HepG2 (cell line): ENCODE results near the gene SPAG7. TPM values are rescaled to one million over a fixed set of nuclear protein-coding genes. Genes with fewer than 3 reads are reported as not detected.

ENCODE experiments used
- BCL3 ChIP-seq: sonication (generic); formaldehyde crosslinking; IDR thresholded peaks from 2 replicates; pipeline ENCODE4 v1.5.1; 2020; ENCODE audit warnings: mild to moderate bottlenecking, missing genetic modification reagents, moderate library complexity
- CCDC6 ChIP-seq: sonication (generic); formaldehyde crosslinking; IDR thresholded peaks from 2 replicates; pipeline ENCODE4 v1.8.1; 2022; ENCODE audit warnings: mild to moderate bottlenecking, missing genetic modification reagents, moderate library complexity
- GTF2F1 ChIP-seq: fragments of 150-350 bp; IDR thresholded peaks from 2 replicates; pipeline ENCODE4 v1.6.1; 2014; ENCODE audit warnings: low read length
- IKZF1 ChIP-seq: fragments of 450-650 bp; IDR thresholded peaks from 2 replicates; pipeline ENCODE4 v1.7.1; 2016
- MTF2 ChIP-seq: sonication (generic); formaldehyde crosslinking; IDR thresholded peaks from 2 replicates; pipeline ENCODE4 v1.5.0; 2020; ENCODE audit warnings: missing genetic modification reagents, borderline replicate concordance
- POLR2AphosphoS5 ChIP-seq: IDR thresholded peaks from 2 replicates; pipeline ENCODE4 v1.6.1; 2012; ENCODE audit warnings: low read depth, low read length
- RBM22 ChIP-seq: fragments of 200-400 bp; formaldehyde crosslinking; optimal IDR thresholded peaks from 2 replicates; pipeline ENCODE3; 2017; ENCODE audit warnings: mild to moderate bottlenecking, low read length, moderate library complexity
- REL ChIP-seq: sonication (generic); formaldehyde crosslinking; conservative IDR thresholded peaks from 2 replicates; pipeline ENCODE4 v1.8.0; 2022; ENCODE audit warnings: mild to moderate bottlenecking, missing genetic modification reagents, moderate library complexity
- SAP130 ChIP-seq: IDR thresholded peaks from 2 replicates; pipeline ENCODE4 v1.6.1; 2016; ENCODE audit warnings: low read depth
- SNAPC2 ChIP-seq: sonication (generic); formaldehyde crosslinking; IDR thresholded peaks from 2 replicates; pipeline ENCODE4 v1.8.1; 2022; ENCODE audit warnings: mild to moderate bottlenecking, missing genetic modification reagents
- SSRP1 ChIP-seq: IDR thresholded peaks from 2 replicates; pipeline ENCODE4 v1.6.1; 2016; ENCODE audit warnings: control low read depth
- ZMYM4 ChIP-seq: sonication (generic); formaldehyde crosslinking; IDR thresholded peaks from 2 replicates; pipeline ENCODE4 v1.8.1; 2023; ENCODE audit warnings: mild to moderate bottlenecking, missing genetic modification reagents
- ZNF205 ChIP-seq: IDR thresholded peaks from 2 replicates; pipeline ENCODE4 v1.6.1; 2018; ENCODE audit warnings: missing biosample characterization, missing genetic modification reagents
- ZNF44 ChIP-seq: sonication (generic); formaldehyde crosslinking; IDR thresholded peaks from 2 replicates; pipeline ENCODE4 v1.5.1; 2020; ENCODE audit warnings: mild to moderate bottlenecking, missing genetic modification reagents
- ZNF607 ChIP-seq: sonication (generic); formaldehyde crosslinking; IDR thresholded peaks from 2 replicates; pipeline ENCODE4 v1.5.1; 2020; ENCODE audit warnings: missing genetic modification reagents, mild to moderate bottlenecking, borderline replicate concordance
- ZNF615 ChIP-seq: sonication (generic); formaldehyde crosslinking; IDR thresholded peaks from 2 replicates; pipeline ENCODE4 v1.5.0; 2020; ENCODE audit warnings: mild to moderate bottlenecking, missing genetic modification reagents, borderline replicate concordance
- ZNF616 ChIP-seq: sonication (generic); formaldehyde crosslinking; IDR thresholded peaks from 2 replicates; pipeline ENCODE4 v1.5.0; 2020; ENCODE audit warnings: low read depth, mild to moderate bottlenecking, missing genetic modification reagents
- ZSCAN20 ChIP-seq: sonication (generic); formaldehyde crosslinking; IDR thresholded peaks from 2 replicates; pipeline ENCODE4 v1.4.0; 2020; ENCODE audit warnings: missing genetic modification reagents, mild to moderate bottlenecking, borderline replicate concordance
- polyA plus RNA-seq, 8 experiments: library from polyadenylated mRNA; depleted of rRNA in 3 of 8; stranded (reverse) in 7 of 8; unstranded in 1 of 8; fragments of >200 nt; fragmentation: Illumina TruSeq in 4 of 8; extraction: Trizol in 4 of 8; gene quantifications; 2 replicates each; pipeline versions ENCODE4 v1.2.1 to v1.2.3, GENCODE V29; 2011 to 2016; ENCODE audit warnings: low read depth in 4 of 8, missing spikeins in 1 of 8, mixed read lengths in 1 of 8; ENCODE audit not compliant: insufficient read depth in 1 of 8
- total RNA-seq, 5 experiments: library from RNA; depleted of rRNA; stranded (reverse); fragments of >200 nt; fragmentation: Illumina TruSeq; extraction: Trizol; gene quantifications; 2 replicates each; pipeline ENCODE4 v1.2.3, GENCODE V29; 2016; ENCODE audit warnings: low read depth in 1 of 5
- TF ChIP-seq, protein P1 (sequence below): sonication (generic); formaldehyde crosslinking; IDR thresholded peaks from 2 replicates; pipeline ENCODE4 v1.5.0; 2020; ENCODE audit warnings: mild to moderate bottlenecking, missing genetic modification reagents, borderline replicate concordance
- TF ChIP-seq, protein P2 (sequence below): sonication (generic); formaldehyde crosslinking; IDR thresholded peaks from 2 replicates; pipeline ENCODE4 v1.4.0; 2020; ENCODE audit warnings: missing genetic modification reagents
- TF ChIP-seq, protein P3 (sequence below): sonication (generic); formaldehyde crosslinking; IDR thresholded peaks from 2 replicates; pipeline ENCODE4 v1.5.0; 2020; ENCODE audit warnings: missing genetic modification reagents
- TF ChIP-seq, protein P4 (sequence below): sonication (generic); formaldehyde crosslinking; IDR thresholded peaks from 2 replicates; pipeline ENCODE4 v1.9.0; 2021; ENCODE audit warnings: missing genetic modification reagents, mild to moderate bottlenecking, borderline replicate concordance

The SPAG7 gene
- total and polyA plus RNA-seq, 2 of the 13 experiments (the other 11 are each of a cell fraction or from before 2014, with no cell fraction given): 51.0 to 59.0 TPM

DNA sequence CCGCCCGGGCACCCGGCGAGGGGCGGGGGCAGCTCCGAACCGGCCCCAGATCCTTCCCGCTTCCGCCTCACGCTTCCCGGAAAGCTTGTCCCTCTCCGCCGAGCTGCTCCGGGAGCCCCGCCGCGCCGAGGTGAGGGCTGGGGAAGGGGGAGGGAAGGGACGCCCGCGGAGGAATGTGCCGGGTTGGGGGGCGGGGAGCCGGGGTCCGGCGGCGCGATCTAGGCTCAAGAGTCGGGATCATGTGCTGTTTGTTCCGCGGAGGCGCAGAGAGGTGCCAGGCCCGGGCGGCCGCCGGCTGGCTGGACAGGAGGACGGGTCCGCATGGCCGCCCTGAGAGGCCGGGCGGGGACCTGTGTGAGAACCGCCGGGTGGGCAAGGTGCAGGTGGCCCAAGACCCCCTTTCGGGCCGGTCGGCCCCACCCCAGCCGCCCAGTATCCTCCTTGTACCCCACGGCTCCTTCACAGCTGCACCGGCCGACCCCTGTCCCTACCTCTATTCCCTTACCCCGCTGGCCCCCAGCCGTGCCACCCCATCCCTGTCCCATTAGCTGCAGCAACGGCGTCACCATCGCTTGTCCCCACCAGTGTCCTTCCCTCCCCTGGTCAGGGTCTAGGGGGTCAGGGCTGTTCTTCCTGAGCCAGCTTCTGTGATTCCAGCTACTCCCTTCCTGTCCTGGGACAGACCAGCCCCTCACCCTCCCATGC, 30.6 kb upstream of the SPAG7 start (continued):
- TF ChIP-seq, protein P1, sequence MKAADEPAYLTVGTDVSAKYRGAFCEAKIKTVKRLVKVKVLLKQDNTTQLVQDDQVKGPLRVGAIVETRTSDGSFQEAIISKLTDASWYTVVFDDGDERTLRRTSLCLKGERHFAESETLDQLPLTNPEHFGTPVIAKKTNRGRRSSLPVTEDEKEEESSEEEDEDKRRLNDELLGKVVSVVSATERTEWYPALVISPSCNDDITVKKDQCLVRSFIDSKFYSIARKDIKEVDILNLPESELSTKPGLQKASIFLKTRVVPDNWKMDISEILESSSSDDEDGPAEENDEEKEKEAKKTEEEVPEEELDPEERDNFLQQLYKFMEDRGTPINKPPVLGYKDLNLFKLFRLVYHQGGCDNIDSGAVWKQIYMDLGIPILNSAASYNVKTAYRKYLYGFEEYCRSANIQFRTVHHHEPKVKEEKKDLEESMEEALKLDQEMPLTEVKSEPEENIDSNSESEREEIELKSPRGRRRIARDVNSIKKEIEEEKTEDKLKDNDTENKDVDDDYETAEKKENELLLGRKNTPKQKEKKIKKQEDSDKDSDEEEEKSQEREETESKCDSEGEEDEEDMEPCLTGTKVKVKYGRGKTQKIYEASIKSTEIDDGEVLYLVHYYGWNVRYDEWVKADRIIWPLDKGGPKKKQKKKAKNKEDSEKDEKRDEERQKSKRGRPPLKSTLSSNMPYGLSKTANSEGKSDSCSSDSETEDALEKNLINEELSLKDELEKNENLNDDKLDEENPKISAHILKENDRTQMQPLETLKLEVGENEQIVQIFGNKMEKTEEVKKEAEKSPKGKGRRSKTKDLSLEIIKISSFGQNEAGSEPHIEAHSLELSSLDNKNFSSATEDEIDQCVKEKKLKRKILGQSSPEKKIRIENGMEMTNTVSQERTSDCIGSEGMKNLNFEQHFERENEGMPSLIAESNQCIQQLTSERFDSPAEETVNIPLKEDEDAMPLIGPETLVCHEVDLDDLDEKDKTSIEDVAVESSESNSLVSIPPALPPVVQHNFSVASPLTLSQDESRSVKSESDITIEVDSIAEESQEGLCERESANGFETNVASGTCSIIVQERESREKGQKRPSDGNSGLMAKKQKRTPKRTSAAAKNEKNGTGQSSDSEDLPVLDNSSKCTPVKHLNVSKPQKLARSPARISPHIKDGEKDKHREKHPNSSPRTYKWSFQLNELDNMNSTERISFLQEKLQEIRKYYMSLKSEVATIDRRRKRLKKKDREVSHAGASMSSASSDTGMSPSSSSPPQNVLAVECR (CRISPR knock-in tag): 0 out of 2 replicates have a peak, but pooled peaks have one; percentile 28
- TF ChIP-seq ZNF44 (CRISPR knock-in tag) (no peak), ZMYM4 (CRISPR knock-in tag) (peak; percentile 36), SAP130 (CRISPR knock-in tag) (peak; percentile 17; the same call in 1 of the 2 replicates), MTF2 (peak; percentile 88; the same call in 1 of the 2 replicates), SNAPC2 (CRISPR knock-in tag) (no peak), GTF2F1 (no peak), ZNF616 (0 out of 2 replicates have a peak, but pooled peaks have one; percentile 4), BCL3 (CRISPR knock-in tag) (0 out of 2 replicates have a peak, but pooled peaks have one; percentile 3), ZNF607 (CRISPR knock-in tag) (peak; percentile 39; the same call in 1 of the 2 replicates), ZSCAN20 (CRISPR knock-in tag) (0 out of 2 replicates have a peak, but pooled peaks have one; percentile 15), REL (CRISPR knock-in tag) (0 out of 2 replicates have a peak, but pooled peaks have one; percentile 42), ZNF205 (CRISPR knock-in tag) (no peak), CCDC6 (no peak), ZNF615 (CRISPR knock-in tag) (no peak), RBM22 (no peak), POLR2AphosphoS5 (0 out of 2 replicates have a peak, but pooled peaks have one; percentile 28), IKZF1 (no peak), SSRP1 (CRISPR knock-in tag) (peak; percentile 21; the same call in 1 of the 2 replicates)
- TF ChIP-seq, protein P2, sequence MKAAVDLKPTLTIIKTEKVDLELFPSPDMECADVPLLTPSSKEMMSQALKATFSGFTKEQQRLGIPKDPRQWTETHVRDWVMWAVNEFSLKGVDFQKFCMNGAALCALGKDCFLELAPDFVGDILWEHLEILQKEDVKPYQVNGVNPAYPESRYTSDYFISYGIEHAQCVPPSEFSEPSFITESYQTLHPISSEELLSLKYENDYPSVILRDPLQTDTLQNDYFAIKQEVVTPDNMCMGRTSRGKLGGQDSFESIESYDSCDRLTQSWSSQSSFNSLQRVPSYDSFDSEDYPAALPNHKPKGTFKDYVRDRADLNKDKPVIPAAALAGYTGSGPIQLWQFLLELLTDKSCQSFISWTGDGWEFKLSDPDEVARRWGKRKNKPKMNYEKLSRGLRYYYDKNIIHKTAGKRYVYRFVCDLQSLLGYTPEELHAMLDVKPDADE (CRISPR knock-in tag): no peak; the same call in 1 of the 2 replicates
- TF ChIP-seq, protein P3, sequence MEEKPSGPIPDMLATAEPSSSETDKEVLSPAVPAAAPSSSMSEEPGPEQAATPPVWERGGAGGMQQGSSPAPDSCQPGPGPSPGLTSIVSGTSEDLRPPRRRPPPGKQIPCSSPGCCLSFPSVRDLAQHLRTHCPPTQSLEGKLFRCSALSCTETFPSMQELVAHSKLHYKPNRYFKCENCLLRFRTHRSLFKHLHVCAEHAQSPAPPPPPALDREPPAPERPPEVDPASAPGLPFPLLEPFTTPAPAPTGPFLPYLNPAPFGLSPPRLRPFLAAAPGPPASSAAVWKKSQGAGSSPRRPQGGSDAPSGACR (CRISPR knock-in tag): 0 out of 2 replicates have a peak, but pooled peaks have one; percentile 44
- TF ChIP-seq, protein P4, sequence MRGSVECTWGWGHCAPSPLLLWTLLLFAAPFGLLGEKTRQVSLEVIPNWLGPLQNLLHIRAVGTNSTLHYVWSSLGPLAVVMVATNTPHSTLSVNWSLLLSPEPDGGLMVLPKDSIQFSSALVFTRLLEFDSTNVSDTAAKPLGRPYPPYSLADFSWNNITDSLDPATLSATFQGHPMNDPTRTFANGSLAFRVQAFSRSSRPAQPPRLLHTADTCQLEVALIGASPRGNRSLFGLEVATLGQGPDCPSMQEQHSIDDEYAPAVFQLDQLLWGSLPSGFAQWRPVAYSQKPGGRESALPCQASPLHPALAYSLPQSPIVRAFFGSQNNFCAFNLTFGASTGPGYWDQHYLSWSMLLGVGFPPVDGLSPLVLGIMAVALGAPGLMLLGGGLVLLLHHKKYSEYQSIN: no peak
